PFSK-1 (cell line): ENCODE data around the gene SYT14.

ENCODE experiments used
- FOXP2 ChIP-seq: optimal IDR thresholded peaks from 2 replicates; pipeline ENCODE3; 2011; ENCODE audit warnings: borderline replicate concordance, control low read depth, inconsistent platforms; ENCODE audit not compliant: insufficient read depth; ENCODE audit errors: extremely low read length, extremely low read depth
- POLR2AphosphoS5 ChIP-seq: IDR thresholded peaks from 2 replicates; pipeline ENCODE4 v1.6.1; 2012; ENCODE audit warnings: low read depth, mild to moderate bottlenecking, control low read depth, low read length, moderate library complexity
- SIN3A ChIP-seq: IDR thresholded peaks from 2 replicates; pipeline ENCODE4 v1.6.1; 2012; ENCODE audit warnings: mild to moderate bottlenecking, low read length, moderate library complexity, borderline replicate concordance; ENCODE audit not compliant: insufficient read depth
- TAF1 ChIP-seq: IDR thresholded peaks from 2 replicates; pipeline ENCODE4 v1.6.1; 2012; ENCODE audit warnings: low read length, control low read depth, borderline replicate concordance; ENCODE audit not compliant: insufficient read depth
- TF ChIP-seq, protein P1 (sequence below), 2 experiments: IDR thresholded peaks; 2 replicates each; pipeline versions ENCODE4 v1.6.1 to v1.8.0; 2011 to 2012; ENCODE audit warnings: low read depth in 2 of 2, low read length in 2 of 2, control low read depth in 1 of 2, inconsistent platforms in 1 of 2, mild to moderate bottlenecking in 1 of 2, moderate library complexity in 1 of 2; ENCODE audit not compliant: insufficient read depth in 1 of 2

The SYT14 gene

GRCh38 chr1:209927466-209927865 is 10.6 kb upstream of the SYT14 start:
- TF ChIP-seq TAF1 (no peak), FOXP2 (no peak), SIN3A (no peak), POLR2AphosphoS5 (no peak)
- TF ChIP-seq, protein P1, sequence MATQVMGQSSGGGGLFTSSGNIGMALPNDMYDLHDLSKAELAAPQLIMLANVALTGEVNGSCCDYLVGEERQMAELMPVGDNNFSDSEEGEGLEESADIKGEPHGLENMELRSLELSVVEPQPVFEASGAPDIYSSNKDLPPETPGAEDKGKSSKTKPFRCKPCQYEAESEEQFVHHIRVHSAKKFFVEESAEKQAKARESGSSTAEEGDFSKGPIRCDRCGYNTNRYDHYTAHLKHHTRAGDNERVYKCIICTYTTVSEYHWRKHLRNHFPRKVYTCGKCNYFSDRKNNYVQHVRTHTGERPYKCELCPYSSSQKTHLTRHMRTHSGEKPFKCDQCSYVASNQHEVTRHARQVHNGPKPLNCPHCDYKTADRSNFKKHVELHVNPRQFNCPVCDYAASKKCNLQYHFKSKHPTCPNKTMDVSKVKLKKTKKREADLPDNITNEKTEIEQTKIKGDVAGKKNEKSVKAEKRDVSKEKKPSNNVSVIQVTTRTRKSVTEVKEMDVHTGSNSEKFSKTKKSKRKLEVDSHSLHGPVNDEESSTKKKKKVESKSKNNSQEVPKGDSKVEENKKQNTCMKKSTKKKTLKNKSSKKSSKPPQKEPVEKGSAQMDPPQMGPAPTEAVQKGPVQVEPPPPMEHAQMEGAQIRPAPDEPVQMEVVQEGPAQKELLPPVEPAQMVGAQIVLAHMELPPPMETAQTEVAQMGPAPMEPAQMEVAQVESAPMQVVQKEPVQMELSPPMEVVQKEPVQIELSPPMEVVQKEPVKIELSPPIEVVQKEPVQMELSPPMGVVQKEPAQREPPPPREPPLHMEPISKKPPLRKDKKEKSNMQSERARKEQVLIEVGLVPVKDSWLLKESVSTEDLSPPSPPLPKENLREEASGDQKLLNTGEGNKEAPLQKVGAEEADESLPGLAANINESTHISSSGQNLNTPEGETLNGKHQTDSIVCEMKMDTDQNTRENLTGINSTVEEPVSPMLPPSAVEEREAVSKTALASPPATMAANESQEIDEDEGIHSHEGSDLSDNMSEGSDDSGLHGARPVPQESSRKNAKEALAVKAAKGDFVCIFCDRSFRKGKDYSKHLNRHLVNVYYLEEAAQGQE (IDR thresholded peaks at IDR 0.05; ENCODE audit: insufficient read depth in 1 of 2, low read depth in 2 of 2, low read length in 2 of 2): no peak

- TF ChIP-seq SIN3A (no peak), TAF1 (no peak), POLR2AphosphoS5 (no peak), FOXP2 (no peak)
- TF ChIP-seq, protein P1 (IDR thresholded peaks at IDR 0.05; ENCODE audit: insufficient read depth in 1 of 2, low read depth in 2 of 2, low read length in 2 of 2): no peak
Measured at GRCh38 chr1:209929751-209930150, 8.3 kb upstream of the SYT14 start.

GRCh38 chr1:209931141-209931540 is 6.9 kb upstream of the SYT14 start:
- TF ChIP-seq, protein P1 (IDR thresholded peaks at IDR 0.05; ENCODE audit: insufficient read depth in 1 of 2, low read depth in 2 of 2, low read length in 2 of 2): no peak
- no peak for TF ChIP-seq TAF1
- TF ChIP-seq FOXP2: no peak
- no peak for TF ChIP-seq POLR2AphosphoS5
- TF ChIP-seq SIN3A: no peak

GRCh38 chr1:209936125-209936524 is 1.9 kb upstream of the SYT14 start:
- no peak for TF ChIP-seq TAF1
- no peak for TF ChIP-seq POLR2AphosphoS5
- no peak for TF ChIP-seq FOXP2
- TF ChIP-seq, protein P1 (IDR thresholded peaks at IDR 0.05; ENCODE audit: insufficient read depth in 1 of 2, low read depth in 2 of 2, low read length in 2 of 2): no peak
- no peak for TF ChIP-seq SIN3A

GRCh38 chr1:209945377-209945776 is 7.4 kb downstream of the SYT14 start:
- TF ChIP-seq, protein P1 (IDR thresholded peaks at IDR 0.05; ENCODE audit: insufficient read depth in 1 of 2, low read depth in 2 of 2, low read length in 2 of 2): no peak
- TF ChIP-seq SIN3A (no peak), TAF1 (no peak), FOXP2 (no peak), POLR2AphosphoS5 (no peak)
